ENCODE data around the gene NOX4.

The NOX4 gene

DNA sequence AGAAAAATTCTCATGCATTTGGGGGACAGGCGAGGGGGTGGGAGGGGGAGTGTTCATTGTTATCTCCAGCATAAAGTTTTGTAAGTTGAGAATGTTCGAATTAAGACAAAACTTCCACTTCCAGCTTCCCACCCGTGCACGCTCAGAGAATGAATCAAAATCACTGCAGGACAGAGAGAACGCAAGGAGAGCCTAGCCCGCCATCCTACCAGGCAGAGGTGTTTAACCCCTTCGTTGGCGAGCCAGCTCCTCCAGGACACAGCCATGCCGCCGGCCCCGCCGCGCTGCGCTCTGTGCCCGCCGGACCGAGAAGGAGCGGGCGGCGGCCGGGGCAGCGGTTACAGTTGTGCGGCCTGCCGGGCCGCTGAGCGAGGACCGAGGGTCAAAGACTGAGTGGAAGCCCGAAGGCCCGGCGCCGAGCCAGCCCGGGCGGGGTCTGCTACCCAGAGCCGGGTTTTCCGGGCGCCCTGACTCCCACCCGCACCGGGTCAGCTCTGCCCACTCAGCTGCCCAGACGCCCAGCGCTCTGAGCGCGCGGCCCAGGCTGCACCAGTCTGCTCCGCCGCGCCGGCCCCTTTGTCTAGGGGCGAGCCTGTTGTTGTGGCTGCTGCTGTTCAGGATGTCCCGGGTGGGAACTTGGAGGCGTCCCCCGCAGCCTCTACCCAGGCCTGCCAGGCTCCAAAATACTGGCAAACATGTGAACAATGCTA, at the start of gene NOX4:
NOX4 (minus strand) TSS at position 395 of the 710 bp plus-strand sequence; CDS start at position 266, 129 bp downstream.
- no peak for DNase-seq
- in situ Hi-C loops (cut with MboI; ENCODE audit: low pct_unique_long_range_greater_than_20kb, low sequenced_read_pairs): no loop called here

DNA sequence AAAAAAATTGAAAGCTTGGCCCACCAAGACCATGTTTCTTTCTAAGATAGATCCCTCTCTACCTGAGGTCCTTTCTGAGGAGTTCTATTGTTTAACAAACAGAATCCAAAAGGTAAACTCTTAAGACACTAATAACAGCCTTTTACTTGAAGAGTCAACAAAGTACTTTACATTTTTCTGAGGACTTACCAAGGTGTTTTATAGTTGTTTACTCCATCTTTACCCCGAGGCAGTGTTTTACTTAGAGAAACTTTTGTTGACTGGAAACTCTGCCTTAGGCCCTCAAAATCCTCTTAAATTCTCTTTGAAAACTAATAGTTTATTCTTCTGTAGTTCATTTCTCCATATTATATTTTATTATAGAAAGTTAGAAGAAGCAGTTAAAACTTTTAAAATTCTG, 49.7 kb upstream of the NOX4 start:
- DNase-seq: no peak
- in situ Hi-C loops (cut with MboI; ENCODE audit: low pct_unique_long_range_greater_than_20kb, low sequenced_read_pairs): no loop called here

DNA sequence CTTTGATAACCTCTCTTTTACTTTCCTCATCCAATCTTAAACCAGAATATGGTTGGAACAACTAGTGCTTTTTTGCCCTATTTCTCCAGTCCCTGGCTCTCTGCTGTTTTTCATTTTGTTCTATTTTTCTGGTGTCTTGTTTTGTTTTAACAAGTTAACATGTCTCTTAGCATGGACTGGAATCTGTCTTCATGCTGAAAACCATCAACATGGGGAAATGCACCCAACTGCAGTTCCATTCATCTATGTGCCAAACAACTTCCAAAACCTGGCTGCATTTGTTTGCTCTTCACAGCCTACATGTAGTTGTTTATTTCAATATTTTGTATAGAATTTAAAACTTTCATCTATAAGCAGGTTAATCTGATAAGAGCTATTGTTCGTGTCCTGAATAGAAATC, 46.8 kb upstream of the NOX4 start:
- in situ Hi-C loops (cut with MboI; ENCODE audit: low pct_unique_long_range_greater_than_20kb, low sequenced_read_pairs): no loop called here
- DNase-seq: no peak

DNA sequence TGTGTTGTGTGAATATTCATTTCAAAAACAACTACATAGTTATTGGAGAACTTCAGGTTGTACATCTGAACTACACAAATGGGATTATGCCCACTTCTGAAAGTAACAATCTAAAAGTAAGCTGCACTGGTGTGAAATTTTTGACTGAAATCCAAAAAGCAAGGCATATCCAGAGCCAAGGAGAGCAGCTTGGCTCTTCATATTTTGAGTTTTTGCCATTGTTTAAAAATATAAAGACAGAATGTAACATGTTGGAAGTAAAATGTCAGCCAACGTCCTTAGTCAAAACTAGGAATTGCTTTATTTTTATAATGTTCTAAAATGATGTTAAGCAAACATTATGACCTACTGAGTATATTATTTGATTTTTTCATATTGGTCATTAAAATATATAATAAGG, 45.8 kb upstream of the NOX4 start:
- no peak for DNase-seq
- in situ Hi-C loops (cut with MboI; ENCODE audit: low pct_unique_long_range_greater_than_20kb, low sequenced_read_pairs): no loop called here

DNA sequence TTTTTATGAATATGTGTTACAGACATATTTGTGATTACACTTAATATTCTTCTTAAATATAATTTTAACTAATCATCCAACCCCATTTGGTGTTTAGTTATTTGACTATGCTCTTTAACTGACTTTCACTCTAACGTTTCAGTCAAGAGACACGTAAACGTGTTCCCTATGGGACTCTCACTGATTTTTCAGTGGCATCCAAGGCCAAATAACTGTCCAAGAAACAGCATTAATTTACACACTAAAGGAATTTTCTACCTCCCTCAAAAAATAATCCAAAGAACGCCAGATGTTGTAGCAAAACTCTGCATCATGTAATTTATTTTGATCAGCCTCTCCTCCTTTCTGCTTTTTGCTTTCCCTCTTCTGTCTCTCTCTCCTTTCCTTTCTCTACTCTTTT, 44.0 kb upstream of the NOX4 start:
- no peak for DNase-seq
- in situ Hi-C loops (cut with MboI; ENCODE audit: low pct_unique_long_range_greater_than_20kb, low sequenced_read_pairs): no loop called here

DNA sequence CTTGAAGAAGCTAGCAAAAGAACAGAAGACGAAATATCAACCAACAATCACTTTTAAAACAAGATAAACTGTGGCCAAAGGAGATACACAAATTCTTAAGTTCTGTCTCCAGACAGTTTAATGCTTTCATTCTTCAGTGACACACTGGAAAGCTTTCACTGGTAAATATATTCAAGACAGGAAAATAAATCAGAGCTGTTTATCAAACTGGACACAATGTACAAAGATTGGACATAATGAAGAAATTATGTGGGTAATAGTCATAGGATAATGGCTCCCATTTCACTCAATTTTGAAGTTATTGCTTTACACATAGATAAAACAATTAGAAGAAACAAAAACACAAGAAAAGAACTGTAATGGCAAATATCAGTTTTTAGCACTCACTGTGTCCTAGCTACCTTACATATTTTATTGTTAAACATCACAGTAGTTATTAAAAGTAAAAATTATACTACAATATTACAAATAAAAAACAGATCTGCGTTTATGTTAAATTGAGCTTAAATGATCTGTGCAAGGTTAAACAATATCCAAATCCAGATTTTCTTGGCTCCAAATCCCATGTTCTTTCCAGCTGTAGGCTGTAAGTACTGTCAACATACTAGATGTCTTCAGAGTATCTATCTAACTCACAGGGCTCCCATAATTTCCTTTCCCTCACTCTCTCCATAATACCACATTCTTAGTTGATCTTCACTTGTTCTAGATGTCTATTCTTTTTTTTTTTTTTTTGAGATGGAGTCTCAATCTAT, 38.6 kb upstream of the NOX4 start:
- DNase-seq: no peak
- in situ Hi-C loops (cut with MboI; ENCODE audit: low pct_unique_long_range_greater_than_20kb, low sequenced_read_pairs): no loop called here

DNA sequence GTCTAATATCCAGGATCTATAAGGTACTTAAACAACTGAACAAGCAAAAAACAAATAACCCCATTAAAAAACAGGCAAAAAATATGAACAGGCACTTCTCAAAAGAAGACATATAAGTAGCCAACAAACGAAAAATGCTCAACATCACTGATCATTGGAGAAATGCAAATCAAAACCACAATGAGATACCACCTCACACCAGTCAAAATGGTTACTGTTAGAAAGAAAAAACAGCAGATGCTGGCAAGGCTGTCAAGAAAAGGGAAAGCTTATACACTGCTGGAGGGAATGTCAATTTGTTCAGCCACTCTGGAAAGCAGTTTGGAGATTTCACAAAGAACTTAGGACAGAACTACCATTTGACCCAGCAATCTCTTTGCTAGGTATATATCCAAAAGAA, 30.6 kb upstream of the NOX4 start:
- in situ Hi-C loops (cut with MboI; ENCODE audit: low pct_unique_long_range_greater_than_20kb, low sequenced_read_pairs): no loop called here

DNA sequence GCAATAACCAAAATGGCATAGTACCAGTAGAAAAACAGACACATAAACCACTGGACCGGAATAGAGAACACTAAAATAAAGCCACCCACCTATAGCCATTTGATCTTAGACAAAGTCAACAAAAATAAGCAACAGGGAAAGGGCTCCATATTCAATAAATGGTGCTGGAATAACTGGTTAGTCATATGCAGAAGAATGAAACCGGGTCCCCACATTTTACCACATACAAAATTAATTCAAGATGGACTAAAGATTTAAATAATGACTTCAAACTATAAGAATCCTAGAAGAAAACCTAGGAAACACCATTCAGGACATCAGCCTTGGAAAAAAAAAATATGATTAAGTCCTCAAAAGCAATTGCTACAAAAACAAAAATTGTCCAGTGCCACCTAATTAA, 30.1 kb upstream of the NOX4 start:
- in situ Hi-C loops (cut with MboI; ENCODE audit: low pct_unique_long_range_greater_than_20kb, low sequenced_read_pairs): no loop called here
- no peak for DNase-seq

More for the DNA sequence above, 30.6 kb upstream of the NOX4 start:
- DNase-seq: no peak

DNA sequence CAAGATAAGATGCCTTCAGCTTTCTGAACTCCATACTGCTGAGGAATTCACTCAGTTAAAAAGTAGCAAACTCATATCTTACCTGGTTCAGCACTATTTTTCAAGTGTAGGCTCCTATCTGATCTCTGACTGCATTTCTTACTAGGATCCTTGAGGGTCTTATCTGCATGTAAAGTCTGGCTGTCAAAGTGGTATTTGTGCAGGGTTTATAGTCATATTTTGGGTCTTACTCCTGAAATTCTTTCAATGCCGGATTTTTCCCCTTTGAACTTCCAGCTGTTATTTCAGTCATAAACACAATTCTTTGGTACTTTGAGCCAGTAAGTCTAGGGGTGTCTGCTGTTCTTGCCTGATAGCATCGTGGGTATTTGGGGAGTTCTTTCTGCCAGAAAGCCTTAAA, 25.3 kb upstream of the NOX4 start:
- in situ Hi-C loops (cut with MboI; ENCODE audit: low pct_unique_long_range_greater_than_20kb, low sequenced_read_pairs): no loop called here
- no peak for DNase-seq

DNA sequence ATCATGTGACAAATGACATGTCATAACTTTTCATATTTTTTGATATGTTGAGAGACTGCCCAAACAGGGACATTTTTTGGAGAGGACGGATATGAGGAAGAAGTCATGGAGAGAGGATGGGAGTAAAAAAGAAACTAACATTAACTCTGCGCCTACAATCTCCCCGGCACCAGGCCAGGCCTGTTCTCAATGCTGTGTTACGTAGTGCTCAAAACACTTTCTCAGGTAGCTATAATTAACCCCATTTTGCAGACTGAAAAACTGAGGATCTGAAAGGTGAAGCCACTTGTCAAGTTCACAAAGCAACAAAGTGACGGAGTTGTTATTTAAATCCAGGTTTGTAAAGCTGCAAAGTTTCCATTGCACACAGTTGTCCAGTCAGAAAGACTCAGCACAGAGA, 17.4 kb upstream of the NOX4 start:
- DNase-seq: no peak
- in situ Hi-C loops (cut with MboI; ENCODE audit: low pct_unique_long_range_greater_than_20kb, low sequenced_read_pairs): no loop called here

DNA sequence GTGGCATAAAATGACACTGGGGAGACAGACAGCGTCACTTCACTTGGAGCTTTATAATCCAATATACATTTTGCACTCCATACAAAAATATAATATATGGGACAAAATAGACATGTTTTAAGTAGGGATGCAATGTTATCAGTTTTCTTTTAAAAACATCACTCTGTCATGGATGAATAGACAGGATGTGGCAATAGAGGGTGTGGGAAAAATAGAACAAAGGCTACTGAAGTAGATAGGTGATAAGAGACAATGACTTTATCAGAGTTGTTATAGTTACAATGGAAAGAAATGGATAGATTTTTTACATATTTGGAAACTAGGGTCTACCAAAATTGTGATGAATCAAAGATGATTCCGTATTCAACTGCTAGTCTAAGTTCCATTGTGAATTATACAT, 13.1 kb upstream of the NOX4 start:
- no peak for DNase-seq
- in situ Hi-C loops (cut with MboI; ENCODE audit: low pct_unique_long_range_greater_than_20kb, low sequenced_read_pairs): no loop called here

DNA sequence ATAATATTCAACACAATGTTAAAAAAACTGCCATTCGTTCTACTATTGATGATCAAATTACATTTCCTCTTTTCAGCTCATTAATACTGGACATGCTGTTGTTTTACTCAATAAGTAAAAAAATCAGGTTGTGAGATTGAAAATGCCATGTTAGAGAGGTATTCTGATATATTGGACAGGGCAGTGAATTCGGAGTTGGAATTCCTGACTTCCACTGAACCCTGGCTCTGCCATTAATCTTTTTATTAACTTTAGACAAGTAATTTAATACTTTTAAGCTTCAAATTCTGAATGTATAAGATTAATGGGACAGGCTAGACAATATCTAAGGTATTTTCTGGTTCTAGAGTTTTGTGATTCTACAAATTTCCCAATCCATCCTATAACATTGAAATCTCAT, 12.2 kb upstream of the NOX4 start:
- no peak for DNase-seq
- in situ Hi-C loops (cut with MboI; ENCODE audit: low pct_unique_long_range_greater_than_20kb, low sequenced_read_pairs): no loop called here

DNA sequence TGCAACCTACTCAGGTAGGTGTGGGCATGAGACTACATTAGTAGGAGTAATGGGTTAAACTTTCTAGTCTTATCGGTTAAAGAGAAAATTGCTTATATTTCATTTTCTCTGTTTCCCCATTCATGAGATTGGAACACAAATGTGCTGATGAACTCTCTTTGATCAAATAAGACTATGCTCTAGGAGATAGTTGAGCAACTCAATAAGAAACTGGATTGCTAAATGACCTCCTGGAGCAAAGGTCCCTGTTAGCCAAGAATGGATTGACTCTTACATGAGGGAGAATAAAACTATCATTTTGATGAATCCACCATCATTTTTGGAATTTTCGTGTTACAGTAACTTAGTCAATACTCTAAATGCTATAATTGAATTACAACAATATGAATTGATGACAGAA, 11.1 kb upstream of the NOX4 start:
- DNase-seq: no peak
- in situ Hi-C loops (cut with MboI; ENCODE audit: low pct_unique_long_range_greater_than_20kb, low sequenced_read_pairs): no loop called here

DNA sequence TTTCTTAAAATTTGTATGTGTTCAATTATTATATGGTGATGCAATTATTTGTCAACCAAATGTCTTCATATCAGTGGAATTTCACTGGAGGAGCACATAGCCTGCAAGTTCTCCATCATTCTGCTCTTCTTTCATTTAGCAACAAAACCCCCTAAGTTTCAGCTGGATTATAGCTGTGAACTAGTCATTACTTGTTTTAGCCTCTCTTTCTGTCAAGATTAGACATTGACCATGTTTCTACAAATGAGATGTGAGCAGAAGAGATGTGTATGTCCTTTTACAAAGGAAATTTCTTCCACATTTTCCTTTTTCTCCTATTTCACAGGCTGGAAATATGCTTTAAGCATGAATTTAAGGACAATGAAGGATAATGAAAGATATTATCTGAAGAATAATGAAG, 9.2 kb upstream of the NOX4 start:
- DNase-seq: no peak
- in situ Hi-C loops (cut with MboI; ENCODE audit: low pct_unique_long_range_greater_than_20kb, low sequenced_read_pairs): no loop called here

DNA sequence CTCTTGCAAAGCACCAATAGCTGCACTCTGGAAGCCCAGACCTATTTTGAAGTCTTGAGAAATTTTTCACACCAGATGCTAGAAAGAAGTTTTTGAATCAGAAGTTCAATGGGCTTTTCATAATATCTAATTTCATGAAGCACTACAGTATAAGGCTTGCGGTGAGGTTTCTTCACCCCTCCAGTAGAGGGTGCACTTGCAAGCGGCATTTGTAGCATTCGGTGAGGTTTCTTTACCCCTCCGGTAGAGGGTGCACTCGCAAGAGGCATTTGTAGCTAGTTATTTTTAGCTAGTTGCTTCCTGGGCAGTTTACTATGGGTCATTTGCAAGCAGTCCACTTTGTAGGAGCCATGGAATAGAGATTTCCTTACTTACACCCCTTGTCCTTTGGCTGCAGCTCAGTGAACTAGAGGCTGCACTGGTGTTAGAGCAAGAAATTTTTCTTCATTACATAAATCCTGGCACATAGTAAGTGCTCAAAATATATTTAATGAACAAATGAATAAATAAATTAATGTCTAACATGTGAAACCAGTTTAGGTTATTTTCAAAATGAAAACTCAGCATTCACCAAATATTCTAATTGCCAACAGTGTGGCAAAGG, 7.8 kb upstream of the NOX4 start:
- peak; percentile 13 for DNase-seq

DNA sequence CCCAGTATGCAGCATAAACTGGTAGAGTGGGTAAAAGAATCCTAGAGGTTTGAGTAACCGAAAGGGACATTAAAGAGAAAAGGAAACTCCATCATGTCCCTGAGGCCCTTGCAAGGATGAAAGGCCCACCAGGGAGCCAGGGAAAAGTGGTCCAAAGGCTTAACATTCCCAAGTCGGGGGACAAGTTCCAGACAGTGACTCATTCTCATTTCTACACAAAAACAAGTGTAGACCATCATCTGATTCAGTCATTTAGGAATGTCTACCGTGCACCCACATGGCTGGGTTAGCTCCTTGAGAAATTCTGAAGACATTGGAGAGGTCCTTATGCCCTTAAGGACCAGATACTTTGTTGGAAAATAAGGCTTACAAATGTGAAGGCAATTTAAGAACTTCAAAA, 4.8 kb upstream of the NOX4 start:
- in situ Hi-C loops (cut with MboI; ENCODE audit: low pct_unique_long_range_greater_than_20kb, low sequenced_read_pairs): no loop called here
- DNase-seq: no peak

More for the DNA sequence above, 7.8 kb upstream of the NOX4 start:
- in situ Hi-C loops (cut with MboI; ENCODE audit: low pct_unique_long_range_greater_than_20kb, low sequenced_read_pairs): no loop called here

DNA sequence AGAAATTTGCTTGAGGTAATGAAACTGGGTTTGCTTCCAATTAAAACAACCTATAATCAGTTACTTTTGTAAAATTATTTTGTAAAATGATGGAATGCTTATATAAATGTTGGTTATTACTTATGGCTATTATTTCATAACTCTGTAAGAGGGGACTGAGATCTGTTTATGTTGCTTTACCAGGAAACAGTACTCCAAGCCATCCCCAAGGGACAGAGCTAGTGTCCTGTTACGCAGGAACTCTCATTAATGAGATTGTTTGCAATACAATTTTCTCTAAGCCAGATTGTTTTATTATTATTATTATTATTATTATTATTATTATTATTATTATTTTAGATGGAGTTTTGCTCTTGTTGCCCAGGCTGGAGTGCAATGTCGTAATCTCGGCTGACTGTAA, 2.3 kb upstream of the NOX4 start:
- in situ Hi-C loops (cut with MboI; ENCODE audit: low pct_unique_long_range_greater_than_20kb, low sequenced_read_pairs): no loop called here
- DNase-seq: no peak

DNA sequence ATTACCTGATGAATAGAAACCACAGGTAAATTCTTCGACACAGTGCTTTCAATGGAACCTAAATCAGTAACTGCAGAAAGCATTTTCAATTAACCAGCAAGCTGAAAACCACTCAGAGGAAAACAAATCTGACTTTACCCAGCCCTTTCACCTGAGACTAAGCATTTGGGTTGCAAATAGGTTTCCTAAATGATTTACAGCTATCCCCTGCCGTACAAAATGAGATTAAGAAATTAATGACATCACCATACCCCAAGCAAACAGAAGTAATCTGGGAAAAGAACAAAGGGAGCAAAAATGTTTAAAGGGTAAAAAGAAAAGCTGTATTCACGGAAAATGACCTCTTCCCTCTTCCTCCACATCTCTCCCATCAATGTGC, 584 bp downstream of the NOX4 start:
- no peak for DNase-seq
- in situ Hi-C loops (cut with MboI; ENCODE audit: low pct_unique_long_range_greater_than_20kb, low sequenced_read_pairs): no loop called here

DNA sequence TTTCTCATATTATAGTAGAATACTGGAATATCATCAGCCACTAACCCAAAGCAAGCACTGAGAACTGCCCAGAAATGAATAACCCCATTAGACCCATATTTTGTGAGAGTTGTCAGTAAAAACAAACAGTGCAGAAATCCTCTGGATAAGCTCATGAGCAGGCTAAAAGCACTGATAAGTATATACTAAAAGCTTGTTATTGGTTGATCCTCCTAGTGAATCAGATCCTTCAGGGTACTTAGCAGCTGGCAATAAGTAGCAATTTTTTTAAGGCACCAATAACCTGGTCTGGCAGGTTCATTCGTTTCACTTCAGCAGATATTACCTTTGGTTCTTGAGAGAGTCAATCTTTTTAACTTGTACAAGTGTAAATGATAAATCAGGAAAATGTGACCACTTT, 1.2 kb downstream of the NOX4 start:
- in situ Hi-C loops (cut with MboI; ENCODE audit: low pct_unique_long_range_greater_than_20kb, low sequenced_read_pairs): no loop called here
- no peak for DNase-seq

DNA sequence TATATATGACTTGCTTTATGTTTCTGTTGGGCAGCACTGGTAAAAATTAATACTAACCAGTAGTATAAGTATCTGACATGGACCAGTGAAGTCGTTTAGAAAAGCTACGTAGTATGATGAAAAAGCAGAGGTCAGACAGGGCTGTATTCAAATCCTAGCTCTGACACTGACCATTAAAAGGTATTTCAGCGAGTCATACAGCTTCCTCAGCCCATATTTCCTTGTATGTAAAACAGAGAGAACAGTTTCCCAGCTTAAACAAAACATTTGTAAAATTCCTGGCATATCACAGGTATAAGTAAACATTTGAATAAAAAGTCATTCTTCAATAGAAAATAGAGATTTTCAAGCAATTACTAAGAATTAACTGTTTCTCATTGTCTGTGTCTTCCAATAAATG, 4.2 kb downstream of the NOX4 start:
- no peak for DNase-seq
- in situ Hi-C loops (cut with MboI; ENCODE audit: low pct_unique_long_range_greater_than_20kb, low sequenced_read_pairs): no loop called here

DNA sequence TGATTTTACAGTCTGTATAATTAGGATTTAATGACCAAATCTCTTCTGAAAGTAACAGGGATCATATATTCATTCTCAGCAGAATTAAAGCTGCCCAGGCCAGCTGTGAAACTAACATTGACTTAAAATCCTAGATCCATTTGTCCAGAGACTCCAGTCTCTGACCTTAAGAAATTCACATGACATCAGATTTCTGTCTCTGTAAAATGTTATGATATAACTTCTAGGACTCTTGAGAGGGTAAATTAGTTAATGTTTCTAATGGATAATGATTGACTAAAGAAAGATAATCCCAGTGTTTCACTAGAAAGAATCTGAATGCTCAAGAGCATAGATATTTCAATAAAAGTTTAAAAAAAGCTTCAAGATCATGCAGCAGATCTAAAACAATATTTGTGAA, 6.3 kb downstream of the NOX4 start:
- in situ Hi-C loops (cut with MboI; ENCODE audit: low pct_unique_long_range_greater_than_20kb, low sequenced_read_pairs): no loop called here
- no peak for DNase-seq

Data from KBM-7 (cell line).